Ramos (cell line): ENCODE measurements around the gene MX2.
"Not testable (repeated sequence)": the region's sequence is repeated elsewhere in the genome, so short reads cannot be mapped to it uniquely, and the experiment has no call there.

Source experiments
- in situ Hi-C: fragments of 300-500 bp; cut with MboI; formaldehyde crosslinking; loops from one replicate; pipeline ENCODE4 v1.14.3; 2022; ENCODE audit warnings: low sequenced_read_pairs; ENCODE audit not compliant: unreplicated experiment

The MX2 gene

DNA sequence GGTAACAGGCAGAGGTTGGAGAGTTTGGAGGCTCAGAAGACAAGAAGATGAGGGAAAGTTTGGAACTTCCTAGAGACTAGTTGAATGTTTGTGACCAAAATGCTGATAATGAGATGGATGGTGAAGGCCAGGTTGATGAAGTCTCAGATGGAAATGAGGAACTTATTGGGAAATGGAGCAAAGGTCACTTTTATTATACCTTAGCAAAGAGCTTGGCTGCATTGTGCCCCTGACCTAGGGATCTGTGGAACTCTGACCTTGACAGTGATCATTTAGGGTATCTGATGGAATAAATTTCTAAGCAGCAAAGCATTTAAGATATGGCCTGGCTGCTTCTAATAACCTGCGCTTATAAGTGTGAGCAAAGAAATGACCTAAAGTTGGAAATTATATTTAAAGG is 28.1 kb upstream of the MX2 start:
- in situ Hi-C loops: no loop called here

DNA sequence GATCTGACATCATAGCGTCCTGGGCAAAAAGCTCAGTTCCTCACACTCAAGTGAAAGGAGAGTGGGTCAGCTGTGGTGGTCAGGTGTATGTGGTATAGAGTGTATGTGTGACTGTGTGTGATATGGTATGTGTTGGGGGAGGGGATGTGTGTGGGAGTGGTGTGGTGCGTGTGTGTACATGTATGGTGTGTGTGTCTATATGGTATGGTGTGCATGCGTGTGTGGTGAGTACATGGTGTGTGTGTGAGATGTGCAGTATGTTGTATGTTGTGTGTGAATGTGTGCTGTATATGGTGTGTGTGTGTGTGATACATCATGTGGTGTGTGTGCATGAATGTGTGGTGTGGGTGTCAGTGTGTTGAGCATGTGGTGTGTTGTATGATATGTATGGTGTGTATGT is 24.3 kb upstream of the MX2 start:
- in situ Hi-C loops: no loop called here

DNA sequence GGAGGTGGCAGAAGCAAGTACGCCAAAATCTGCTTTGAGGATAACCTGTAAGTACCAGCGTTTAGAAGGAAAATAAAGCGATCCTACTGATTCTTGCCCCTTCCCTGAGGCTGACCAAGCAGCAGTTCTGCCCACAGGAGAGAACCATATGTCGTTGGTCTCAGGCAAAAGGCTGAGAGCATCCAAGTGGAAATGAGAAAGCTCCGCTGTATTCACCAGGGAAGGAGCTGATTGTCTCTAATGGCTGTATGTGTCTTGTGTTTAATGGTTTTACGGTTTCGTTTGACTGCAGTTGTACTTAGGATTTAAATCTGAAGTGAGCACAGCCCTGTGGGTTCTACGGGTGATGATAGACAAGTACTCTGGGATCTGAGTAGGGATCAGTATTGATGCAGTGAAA is 23.4 kb upstream of the MX2 start:
- in situ Hi-C loops: no loop called here

DNA sequence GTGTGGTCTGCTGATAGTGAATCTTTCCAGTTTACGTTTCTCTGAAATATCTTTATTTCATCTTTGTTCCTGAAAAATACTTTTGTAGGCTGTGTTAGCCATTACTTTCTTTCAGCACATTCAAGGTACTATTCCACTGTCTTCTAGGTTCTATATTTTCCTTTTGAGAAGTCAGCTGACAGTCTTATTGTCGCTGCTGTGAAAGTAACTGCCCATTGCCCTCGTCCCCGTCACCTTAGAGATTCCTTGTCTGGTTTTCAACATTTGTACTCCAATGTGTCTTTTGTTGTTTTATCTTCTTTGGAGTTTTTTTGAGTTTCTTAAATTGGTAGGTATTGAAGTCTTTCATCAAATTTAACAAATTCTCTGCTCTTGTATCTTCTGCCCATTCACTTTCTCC is 19.8 kb upstream of the MX2 start:
- in situ Hi-C loops: no loop called here

DNA sequence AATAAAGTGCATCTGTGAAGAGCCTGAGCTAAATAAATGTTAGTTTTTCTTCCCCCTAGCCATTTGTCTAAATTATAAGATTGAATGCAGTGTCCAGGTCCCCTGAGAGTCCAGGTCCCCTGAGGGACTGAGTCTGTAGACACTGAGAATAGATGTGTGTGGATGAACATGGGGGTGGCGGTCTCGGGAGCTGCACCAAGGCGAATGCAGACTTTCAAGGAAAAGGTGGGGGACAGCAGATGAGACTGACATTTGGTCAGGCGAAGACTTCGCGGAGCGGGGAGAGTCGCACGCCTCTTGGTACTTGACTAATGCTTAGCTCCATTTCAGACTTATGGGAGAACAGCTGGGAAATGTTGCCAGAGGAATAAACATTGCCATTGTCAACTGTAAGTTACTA is 17.7 kb upstream of the MX2 start:
- in situ Hi-C loops: no loop called here

DNA sequence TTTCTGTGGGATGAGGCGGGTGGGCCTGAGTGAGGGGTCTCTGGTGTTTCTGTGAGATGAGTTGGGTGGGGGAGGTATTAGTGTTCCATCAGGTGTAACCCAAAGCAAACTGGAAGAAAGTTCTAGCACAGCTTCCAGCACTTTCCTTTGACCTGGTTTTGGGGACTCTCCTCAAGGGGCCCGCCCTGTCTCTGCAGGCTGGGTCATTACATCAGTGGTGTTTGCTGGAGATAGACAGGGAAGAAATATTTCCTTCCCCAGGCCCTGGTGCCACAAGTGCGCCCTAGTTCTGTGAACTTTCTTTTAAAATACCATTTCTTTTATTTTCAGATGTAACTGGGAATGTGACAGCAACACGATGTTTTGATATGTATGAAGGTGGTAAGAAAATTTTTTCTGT is 16.5 kb upstream of the MX2 start:
- in situ Hi-C loops: no loop called here

DNA sequence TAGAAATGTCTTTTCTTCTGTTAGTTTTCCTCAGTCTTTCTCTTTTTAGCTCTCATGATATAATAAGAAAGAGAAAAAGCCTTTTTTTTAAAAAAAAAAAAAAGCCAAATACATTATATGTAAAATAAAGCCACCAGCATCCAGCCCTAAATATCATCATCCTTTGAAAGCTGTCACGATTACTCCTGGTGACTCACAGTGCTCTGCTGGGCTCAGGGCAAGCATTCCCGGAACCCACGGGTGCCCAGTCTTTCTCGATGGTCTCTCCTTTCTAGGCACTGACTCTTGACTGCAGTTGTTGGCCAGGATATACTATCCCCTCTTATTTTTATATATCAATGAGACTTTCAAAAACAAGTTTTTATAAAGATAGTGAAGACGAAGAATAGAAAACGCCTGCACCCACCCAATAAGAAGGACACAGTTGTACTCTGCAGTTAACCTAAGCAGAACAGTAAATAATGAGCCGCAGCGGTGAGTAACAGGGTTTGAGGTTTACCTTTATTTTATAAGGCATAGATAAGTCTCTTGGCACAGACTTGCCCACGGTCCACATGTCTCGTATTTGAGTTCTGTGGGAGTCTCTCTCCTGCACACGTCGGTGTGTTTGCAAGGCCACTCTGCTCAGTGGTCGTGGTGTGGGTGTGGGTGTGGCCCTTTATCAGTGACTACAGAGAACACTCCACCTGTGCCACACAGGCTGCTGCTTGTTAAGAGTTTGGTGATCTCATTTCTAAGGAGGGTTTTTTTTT is 15.7 kb upstream of the MX2 start:
- in situ Hi-C loops: no loop called here

DNA sequence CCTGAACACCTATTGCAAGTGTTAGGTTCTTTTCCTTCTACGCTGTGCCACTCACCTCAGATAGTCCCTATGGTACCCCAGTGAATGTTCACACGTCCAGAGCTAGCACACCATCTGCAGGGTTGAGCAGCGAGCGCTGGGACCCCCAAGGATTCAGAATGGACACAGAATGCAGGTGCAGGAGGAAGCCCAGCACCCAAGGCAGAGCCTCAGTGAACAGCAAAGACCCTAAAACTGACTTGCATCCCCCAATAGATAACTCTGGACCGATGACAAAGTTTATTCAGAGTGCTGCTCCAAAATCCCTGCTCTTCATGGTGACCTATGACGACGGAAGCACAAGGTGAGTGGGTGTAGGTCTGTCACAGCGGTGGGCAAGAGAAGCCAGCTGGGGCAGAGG is 15.1 kb upstream of the MX2 start:
- in situ Hi-C loops: no loop called here

DNA sequence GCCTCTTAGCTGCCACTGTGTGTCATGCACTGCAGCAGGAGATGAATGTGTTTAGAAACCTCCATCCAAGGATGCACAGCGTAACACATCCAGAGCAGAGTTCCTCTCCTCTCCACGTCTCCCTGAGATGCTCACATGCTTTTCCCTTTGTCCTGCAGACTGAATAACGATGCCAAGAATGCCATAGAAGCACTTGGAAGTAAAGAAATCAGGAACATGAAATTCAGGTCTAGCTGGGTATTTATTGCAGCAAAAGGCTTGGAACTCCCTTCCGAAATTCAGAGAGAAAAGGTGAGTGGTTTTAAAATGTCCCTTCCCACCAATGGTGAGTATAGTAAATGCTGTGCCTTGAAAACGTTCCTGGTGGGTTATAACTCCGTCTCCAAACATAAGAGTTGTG is 13.4 kb upstream of the MX2 start:
- in situ Hi-C loops: no loop called here

DNA sequence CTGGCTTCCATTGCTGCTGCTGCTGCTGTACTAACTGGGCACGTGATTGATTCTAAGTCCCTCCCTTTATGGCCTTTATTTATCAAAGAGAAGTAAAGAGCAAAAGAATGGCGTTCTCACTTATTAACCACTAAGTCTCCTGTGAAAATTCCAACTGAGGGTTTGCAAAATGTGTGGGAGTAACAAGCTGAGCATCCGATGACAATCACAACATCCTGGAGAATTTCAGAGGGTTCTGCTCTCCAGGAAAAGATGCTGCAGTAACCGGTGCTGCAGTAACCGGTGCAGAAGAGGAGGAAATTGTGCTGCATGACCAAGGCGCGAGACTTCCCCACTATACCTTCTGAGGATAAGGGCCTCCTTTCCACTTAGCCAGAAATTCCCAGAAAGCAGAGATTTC is 12.7 kb upstream of the MX2 start:
- in situ Hi-C loops: no loop called here

DNA sequence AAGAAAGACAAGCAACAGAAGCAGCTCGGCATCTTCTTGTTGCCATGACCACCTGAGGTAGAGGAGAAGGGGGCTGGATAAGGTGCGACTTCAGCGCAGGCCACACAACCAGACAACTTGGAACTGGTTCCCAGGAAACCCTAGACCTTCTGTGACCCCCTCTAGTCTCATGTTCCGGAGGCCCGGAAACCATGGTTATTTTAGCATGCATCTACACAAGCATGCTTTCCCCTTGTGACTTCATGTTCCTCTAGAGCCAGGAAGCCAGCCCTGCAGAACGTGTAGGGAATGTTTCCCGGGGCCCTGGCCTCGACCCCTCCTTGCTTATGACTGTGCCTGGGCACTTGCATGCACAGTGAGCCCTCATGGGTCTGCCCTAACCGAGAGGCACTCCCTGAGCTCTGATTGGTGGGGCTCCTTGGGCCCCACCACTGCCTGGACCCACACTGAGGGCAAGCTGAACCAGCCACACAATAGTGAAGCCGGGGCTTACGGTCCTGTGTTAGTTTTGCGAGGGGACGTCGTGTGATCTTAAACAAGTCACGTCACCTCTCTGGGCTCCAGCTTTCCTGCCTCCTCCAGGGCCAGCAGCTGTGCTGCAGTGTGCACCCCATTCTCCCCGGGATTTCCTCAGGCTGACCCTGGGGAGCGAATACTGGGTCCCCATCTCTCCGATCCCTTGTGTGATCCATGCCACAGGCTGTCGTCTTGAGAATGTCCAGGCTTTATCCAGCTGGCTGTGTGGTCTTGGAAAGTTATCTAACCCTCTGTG is 12.0 kb upstream of the MX2 start:
- in situ Hi-C loops: no loop called here

DNA sequence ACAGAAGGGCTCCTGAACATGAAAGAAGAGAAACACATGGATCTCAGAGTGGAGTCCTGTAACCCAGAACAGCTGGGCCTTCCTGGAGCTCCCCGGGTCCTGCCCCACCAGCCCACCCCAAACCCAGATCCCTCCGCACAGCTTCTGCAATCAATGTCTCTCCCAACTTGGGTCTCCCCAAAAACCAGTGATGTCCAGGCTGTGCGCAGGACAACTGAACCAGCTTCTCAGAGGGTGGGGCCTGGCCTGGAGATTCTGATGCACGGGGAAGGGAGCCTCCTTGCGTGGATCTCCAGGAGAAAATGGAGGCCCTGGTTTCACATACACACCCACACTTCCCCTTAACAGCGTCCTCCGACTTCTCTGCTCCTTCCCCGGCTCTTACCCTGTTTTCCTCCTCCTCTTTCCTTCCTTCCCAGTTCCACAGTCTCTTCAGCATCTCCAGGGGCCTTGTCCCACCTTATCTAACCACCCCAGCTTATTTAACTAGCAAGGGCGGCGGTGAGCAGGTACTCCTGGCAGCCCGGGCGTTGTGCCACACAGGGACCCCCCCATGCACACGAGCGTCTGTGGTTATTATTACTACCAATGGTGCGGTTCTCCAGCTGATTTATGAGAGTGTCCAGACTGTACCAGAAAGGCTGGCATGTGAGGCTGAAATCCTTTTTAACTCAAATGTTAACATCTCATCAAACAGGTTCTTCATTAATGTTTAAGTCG is 11.2 kb upstream of the MX2 start:
- in situ Hi-C loops: no loop called here

DNA sequence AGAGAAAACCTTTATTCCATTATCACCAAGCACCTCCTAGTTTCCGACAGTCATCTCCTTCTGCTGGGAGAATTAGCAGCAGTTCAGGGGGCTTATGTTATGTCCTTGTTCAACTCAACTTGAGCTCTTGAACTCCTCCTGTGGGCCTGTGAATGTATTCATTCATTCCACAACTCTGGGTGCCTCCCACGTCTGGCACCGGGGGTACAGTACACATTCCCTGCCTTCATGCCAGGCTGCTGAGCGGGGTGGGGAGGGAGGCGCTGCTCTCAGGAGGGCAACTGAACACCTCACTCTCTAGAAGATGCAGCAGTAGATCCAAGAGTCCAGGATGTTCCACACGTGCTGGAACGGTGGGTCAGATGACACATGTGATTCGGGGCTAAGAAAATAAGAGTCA is 4.3 kb upstream of the MX2 start:
- in situ Hi-C loops: no loop called here

DNA sequence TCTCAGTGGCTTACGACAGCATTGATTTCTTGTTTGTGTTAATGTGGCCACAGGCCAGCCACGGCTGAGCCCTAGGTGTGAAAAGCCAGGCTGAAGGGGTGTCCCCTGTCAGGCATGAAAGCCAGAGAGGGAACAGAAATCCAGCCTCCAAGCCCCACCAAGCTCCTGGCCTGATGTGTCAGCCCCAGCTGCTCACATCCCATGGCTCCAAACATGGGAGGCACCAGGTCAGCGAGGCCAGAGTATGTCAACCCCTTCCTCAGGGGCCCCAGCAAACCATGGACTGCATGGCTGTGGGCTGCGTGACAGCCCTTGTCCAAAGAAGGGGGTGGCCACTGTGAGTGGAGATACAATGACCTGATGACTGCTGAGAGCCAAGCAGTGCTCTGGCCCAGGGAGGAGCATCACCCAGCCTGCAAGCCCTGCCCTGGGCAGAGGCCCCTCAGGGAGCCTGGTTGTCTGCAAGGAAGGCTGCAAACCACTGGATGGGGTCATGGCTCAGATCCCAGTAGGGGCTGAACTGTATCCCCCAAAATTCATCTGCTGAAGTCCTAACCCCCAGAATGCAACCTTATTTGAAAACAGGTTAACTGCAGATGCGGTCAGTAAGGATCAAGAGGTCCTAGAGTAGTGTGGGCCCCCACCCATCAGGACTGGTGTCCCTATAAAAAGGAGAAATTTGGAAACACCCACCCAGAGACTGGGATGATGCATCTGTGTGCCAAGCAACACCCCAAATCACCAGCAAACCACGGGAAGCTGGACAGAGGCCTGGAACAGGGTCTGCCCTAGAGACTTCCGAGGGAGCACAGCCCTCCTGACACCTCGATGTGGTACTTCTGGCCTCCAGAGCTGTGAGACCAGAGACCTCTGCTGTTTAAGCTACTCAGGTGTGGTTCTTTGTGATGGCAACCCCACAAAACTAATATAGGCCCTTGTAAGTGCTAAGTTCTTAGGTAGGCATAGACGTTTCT is 3.3 kb upstream of the MX2 start:
- in situ Hi-C loops: no loop called here

DNA sequence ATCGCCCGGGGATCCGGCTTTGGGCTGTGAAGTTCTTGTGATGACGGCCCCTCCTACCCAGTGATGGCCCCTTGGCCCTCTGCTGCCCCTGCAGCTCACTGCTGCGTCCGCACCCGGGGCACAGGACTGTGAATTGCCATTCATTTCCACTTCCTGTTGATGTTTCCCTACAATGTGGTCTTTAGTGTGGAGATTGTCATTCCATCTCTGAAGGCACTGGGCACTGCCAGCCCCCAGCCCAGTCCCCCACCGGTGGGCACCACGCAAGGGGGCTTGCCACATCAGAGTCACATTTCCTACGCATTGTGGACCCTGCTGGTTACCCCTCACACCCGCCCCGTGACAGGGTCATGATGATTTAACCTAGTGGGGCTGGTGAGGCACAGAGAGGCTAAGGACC is 2.5 kb upstream of the MX2 start:
- in situ Hi-C loops: no loop called here

DNA sequence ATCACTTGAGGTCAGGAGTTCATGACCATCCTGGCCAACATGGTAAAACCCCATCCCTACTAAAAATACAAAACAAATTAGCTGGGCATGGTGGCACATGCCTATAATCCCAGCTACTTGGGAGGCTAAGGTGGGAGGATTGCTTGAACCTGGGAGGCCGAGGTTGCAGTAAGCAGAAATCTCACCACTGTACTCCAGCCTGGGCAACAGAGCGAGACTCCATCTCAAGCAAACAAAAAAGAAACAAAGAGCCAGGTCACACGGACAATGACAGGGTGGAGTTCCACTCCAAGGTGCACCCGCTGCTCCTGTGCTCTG is 2.1 kb upstream of the MX2 start:
- in situ Hi-C loops: not testable (repeated sequence)

DNA sequence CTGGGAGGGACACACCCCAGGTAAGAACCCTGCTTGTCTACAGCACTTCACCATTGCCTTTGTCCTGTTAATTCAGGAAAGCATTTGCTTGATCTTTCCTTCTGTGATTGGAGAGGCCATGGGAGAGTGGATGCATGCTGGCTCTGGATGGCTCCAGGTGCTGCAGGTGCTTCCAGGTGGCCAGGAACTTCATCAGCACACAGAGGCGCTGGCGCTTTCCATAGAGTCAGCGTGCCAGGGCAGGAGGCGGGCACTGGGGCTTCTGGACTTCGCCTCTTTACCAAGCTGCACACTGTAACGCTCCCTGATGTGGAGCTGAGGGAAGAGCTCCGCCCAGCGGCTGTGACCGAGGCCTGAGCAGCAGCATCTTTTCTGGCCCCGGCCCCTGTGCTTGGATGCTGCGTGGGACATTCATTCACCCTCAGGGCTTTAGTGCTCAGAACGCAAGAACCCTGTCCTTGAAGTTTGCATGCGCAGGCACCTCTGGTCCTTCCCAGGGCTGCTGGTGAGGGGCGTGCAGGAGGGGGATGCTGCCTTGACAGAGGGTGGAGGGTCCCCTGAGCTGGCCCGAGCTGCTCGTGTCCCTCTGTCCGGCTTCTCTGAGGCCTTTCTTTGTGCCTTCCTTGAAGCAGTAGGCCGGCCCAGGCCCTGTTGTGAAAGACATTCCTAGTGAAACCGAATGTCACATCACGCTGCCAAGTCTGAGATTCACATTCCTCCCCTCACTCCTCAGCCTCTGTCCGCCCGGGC is 1.6 kb upstream of the MX2 start:
- in situ Hi-C loops: no loop called here

DNA sequence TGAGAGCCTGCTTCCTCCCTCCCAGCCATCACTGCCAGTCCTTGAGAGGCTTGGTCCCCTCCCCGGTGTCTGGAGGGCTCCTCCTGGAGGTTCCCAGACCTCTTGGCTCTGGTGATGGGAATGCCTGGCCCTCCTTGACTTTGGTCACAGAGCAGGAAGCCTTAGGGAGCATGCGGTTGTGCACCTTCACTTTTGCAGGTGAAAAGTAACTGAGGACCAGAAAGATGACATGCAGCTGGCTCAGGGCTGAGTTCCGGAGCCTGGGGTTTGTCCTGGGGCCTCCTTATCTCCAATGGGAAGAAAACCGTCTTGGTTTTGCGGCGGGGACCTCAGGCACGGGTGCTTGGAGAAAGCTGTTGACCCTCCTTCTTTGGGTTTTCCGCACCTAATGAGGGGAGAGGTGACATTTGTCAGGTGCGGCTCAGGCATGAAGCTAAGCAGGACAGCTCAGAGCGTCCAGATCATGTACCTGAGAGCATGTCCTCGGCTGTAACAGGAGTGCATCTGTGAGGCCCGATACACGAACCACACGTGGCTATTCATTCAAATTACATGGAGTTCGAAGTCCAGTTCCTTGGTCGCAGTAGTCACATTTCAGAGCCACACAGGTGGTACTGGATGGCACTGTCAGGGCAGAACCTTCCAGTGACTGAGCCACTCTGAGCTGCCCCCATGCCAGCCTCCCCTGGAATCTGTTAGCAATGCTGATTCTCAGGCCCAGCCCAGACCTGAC is 608 bp upstream of the MX2 start:
- in situ Hi-C loops: no loop called here
